HG02885 (cell line): Measurements from ENCODE around the gene ZMYND8.
"Not testable (repeated sequence)": the region's sequence is repeated elsewhere in the genome, so short reads cannot be mapped to it uniquely, and the experiment has no call there.

Experiments
- ATAC-seq: cut with Tn5 transposase; IDR thresholded peaks from one replicate; pipeline ENCODE4 v1.9.1; 2021; ENCODE audit warnings: mild to moderate bottlenecking; ENCODE audit not compliant: unreplicated experiment, poor library complexity

The ZMYND8 gene

GRCh38 chr20:47314647-47315338, 41.7 kb downstream of the ZMYND8 start:
- no peak for ATAC-seq

GRCh38 chr20:47311967-47312681, 44.4 kb downstream of the ZMYND8 start:
- no peak for ATAC-seq

GRCh38 chr20:47311211-47311610, 45.3 kb downstream of the ZMYND8 start:
- no peak for ATAC-seq

GRCh38 chr20:47310729-47311128, 45.8 kb downstream of the ZMYND8 start:
- no peak for ATAC-seq

- ATAC-seq = no peak
Observed at GRCh38 chr20:47309806-47310426, 46.6 kb downstream of the ZMYND8 start.

GRCh38 chr20:47309394-47309793, 47.1 kb downstream of the ZMYND8 start:
- ATAC-seq = no peak

- ATAC-seq = not testable (repeated sequence)
Observed at GRCh38 chr20:47307569-47307968, 48.9 kb downstream of the ZMYND8 start.

GRCh38 chr20:47306755-47307370, 49.6 kb downstream of the ZMYND8 start:
- ATAC-seq = no peak

- no peak for ATAC-seq
Observed at GRCh38 chr20:47306095-47306494, 50.4 kb downstream of the ZMYND8 start.

- ATAC-seq = no peak
Observed at GRCh38 chr20:47305667-47306066, 50.8 kb downstream of the ZMYND8 start.

GRCh38 chr20:47304287-47304686, 52.2 kb downstream of the ZMYND8 start:
- ATAC-seq = no peak

GRCh38 chr20:47303736-47304135, 52.8 kb downstream of the ZMYND8 start:
- no peak for ATAC-seq

GRCh38 chr20:47300071-47300470, 56.4 kb downstream of the ZMYND8 start:
- ATAC-seq = no peak

- ATAC-seq = no peak
Observed at GRCh38 chr20:47298624-47299023, 57.9 kb downstream of the ZMYND8 start.

GRCh38 chr20:47297746-47298145, 58.8 kb downstream of the ZMYND8 start:
- ATAC-seq = no peak

- ATAC-seq = no peak
Observed at GRCh38 chr20:47296950-47297349, 59.5 kb downstream of the ZMYND8 start.

GRCh38 chr20:47295921-47296426, 60.5 kb downstream of the ZMYND8 start:
- ATAC-seq = no peak

GRCh38 chr20:47295129-47295813, 61.2 kb downstream of the ZMYND8 start:
- ATAC-seq = no peak

GRCh38 chr20:47293631-47294030, 62.9 kb downstream of the ZMYND8 start:
- ATAC-seq = no peak

GRCh38 chr20:47292581-47292980, 63.9 kb downstream of the ZMYND8 start:
- no peak for ATAC-seq
